NCI-H748 treated with DMSO at 0.1 percent for 48 hours (cell line): ENCODE measurements around the gene PPP1R13L.

ENCODE experiments used
- DNase-seq: peaks from one replicate; lab custom pipeline; 2025; lab: John Stamatoyannopoulos, UW

Gene PPP1R13L

DNA sequence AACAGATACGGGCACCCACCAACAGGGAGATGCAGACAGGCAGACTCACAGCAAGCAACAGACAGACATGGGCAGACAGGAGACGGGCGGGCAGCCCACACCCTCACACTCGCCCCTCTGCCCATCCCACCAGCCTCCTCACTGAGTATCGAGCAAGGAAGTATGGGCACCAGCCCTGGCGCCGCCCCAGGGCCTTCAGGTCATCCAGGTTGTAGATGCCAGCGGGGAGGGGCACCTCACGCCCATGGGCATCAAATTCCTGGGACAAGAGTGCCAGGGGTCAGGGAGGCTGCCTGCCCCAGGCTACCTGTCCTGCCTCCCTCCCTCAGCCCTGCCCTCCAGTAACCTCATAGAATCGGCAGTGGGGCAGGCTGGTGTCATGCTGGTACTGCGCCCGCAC lies 40.2 kb downstream of the PPP1R13L start:
- no peak for DNase-seq

DNA sequence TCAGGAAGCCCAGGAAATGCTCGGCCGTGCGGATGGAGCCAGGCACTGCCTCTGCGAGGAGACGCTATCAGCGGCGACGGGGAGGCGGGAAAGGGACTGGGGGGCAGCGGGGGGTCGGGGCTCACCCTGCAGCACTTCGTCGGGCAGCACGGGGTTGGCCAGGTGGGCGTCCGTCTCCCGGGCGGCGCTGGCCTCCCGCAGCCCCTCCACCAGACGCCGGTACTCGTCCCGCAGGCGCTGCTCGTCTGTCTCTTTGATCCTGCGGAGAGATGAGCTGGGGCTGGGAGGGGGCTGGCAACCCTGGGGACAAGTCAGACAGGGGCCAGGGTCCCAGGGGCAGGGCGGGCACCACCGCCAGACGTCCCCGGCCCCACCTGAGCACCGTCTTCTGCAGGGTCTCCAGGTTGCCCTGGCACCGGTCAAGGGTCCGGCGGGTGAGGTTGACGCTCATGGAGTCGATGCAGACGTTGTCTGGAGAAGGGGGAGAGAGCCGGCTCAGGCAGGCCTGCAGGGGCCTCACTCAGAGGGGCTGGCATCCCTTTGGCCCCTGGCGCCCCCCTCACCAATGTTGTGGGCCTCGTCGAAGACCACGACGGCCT lies 40.9 kb downstream of the PPP1R13L start:
- no peak for DNase-seq

DNA sequence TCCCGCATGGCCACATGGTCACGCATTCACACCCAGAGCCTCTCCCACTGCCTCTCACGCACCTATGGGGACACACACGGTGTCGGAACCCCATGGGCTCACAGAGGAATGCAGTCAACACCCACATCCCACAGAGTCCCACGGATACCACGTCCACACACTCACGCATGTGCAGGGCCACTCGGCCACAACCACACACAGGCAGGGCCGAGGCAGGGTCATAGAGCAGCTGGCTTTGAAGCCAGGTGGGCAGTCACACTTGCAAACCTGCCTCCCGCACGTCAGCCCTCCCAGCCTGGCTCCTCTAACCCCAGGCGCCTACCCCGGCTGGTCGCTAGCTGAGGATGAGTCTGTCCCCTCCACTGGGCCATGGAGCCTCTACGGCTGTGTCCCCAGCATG lies 42.6 kb downstream of the PPP1R13L start:
- no peak for DNase-seq

DNA sequence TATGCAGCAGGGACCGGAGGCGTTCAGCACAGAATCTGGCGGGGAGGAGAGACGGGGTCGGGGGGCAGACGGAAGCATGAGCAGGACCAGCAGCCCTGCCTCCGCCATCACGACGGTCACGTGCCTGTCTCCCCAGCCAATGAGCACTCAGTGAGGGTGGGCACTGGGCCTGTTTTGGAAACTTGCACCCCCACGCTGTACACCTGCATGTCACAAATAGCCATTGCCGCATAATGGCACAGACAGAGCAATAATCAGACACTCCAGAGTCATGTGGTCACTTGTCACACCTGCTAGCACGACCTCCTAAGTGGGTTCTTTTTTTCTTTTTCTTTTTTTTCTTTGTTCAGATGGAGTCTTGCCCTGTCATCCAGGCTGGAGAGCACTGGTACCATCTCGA lies 43.3 kb downstream of the PPP1R13L start:
- no peak for DNase-seq

DNA sequence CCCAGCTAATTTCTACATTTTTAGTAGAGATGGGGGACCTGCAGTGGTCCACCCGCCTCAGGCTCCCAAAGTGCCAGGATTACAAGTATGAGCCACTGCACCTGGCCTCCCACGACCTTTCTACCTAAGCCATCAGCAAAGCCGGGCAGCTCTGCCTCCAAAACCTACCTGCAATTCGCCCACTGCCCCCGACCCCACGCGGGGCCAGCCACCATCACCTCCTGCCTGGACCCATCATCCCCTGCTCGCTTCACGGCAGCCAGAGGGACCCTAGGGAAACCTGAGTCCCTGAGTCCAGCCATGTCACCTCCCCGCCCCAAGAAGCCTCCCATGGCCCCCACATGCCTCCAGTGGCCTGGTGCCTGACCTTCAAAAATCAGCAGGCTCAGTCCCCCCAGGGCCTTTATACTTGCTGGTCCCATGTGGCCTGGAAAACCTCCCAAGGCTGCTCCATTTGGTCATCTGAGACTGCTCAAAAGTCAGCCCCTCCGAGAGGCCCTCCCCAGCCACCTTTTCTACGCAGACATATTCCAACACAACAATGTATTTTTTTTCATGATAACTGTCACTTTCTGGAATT lies 46.6 kb downstream of the PPP1R13L start:
- DNase-seq, result no peak

DNA sequence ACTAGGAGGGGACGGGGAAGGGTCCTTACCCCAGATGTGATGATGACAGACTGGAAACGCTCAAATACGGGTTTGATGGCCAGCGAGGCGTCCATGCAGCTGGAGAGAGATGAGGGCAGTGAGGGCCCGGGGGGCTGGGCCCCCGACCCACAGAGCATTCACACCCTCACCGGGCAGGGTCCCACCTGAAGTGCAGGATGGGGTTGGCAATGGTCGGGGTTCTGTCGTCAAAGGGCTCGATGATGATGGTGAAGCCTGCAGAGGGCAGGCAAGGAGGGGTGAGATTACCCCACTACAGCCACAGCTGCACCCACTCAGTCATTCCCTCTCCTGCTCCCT lies 47.5 kb downstream of the PPP1R13L start:
- no peak for DNase-seq

DNA sequence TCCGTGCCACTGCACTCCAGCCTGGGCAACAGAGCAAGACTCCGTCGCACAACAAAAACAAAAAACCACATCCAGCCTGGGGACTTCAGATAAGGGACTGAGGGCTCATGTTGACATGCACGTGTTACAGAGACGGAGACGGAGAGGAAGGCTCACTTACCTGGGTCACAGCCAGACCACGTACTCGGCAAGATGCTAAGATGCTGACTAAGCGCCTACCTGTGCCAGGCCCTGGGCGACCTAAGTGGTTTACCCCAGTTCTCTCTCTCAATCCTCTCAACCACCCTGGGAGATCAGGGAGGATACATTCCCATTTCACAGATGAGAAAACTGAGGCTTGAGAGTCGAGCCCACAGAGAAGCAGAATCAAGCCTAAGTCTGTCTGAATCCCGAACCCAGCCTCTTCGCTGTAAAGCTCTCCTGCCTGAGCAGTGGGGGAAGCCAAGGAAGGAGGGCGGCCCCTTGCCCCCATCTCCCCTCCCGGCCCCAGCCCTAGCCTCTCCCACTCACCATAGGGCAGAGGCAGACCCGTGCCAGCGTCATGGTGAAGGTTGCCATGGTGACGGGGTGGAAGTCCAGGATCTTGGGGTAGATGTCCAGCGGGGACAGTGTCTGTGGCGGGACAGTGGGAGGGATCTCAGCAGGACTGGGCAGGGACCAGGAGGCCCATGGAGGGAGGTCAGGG lies 48.0 kb downstream of the PPP1R13L start:
- DNase-seq, result no peak

DNA sequence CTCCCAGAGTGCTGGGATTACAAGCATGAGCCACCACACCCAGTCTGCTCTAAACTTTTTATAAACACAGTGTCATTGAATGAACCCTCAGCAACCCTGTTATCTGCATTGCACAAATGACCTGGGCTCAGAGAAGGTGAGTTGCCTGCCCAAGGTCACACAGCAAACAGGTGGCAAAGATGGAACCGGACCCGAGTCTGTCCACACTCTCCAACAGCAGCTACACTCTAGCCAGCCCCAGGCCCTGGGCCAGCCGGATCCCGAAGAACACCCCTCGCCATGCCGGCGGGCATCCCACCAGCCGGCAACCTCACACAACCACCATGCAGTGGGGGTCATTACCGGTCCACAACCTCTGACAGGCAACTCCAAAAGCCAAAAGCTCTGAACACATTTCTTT lies 49.0 kb downstream of the PPP1R13L start:
- DNase-seq, result no peak

DNA sequence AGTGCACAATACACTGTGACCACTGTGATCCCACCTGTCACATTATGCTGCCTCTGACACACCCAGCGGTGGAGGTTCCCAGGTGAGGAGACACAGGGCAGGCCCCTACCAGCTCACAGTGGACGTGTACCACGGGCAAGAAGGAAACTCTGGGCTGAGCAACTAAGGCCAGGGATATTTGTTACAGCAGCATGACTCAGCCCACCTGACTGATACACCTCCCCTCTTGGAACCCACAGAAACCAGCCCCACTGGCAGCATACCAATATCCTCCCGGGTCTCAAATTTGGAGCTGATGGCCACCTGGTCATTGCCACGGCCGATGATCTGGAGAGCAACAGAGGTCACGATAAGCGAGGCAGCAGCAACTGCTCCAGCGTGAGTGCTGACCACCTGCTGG lies 49.5 kb downstream of the PPP1R13L start:
- DNase-seq, result no peak

DNA sequence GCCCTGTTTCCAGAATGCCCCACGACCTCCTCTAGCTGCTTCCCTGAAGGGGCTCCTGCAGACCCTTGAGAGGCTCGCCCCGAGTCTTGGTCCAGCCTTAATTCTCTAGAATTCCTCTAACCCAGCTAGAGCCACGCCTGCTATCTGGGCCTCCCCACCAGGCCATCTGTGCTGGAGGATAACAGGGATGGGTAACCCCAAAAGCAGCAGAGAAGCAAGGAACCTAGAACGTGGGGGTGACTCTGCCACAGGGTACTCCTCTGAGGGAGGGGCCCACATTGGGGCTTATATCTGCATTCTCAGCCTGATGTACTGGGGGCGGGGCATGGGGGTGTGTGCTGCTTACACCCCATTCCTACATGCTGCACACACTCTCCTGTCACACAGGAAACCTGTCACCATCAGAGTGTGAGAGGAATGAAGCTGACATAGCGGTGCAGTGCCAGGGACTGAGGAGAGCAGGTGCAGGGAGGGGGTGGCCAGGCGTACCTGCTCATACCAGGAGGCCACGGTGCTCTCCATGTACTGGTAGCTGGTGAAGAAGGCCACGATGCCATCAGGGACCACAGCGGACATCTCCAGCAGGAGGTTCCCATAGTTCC lies 50.5 kb downstream of the PPP1R13L start:
- no peak for DNase-seq

DNA sequence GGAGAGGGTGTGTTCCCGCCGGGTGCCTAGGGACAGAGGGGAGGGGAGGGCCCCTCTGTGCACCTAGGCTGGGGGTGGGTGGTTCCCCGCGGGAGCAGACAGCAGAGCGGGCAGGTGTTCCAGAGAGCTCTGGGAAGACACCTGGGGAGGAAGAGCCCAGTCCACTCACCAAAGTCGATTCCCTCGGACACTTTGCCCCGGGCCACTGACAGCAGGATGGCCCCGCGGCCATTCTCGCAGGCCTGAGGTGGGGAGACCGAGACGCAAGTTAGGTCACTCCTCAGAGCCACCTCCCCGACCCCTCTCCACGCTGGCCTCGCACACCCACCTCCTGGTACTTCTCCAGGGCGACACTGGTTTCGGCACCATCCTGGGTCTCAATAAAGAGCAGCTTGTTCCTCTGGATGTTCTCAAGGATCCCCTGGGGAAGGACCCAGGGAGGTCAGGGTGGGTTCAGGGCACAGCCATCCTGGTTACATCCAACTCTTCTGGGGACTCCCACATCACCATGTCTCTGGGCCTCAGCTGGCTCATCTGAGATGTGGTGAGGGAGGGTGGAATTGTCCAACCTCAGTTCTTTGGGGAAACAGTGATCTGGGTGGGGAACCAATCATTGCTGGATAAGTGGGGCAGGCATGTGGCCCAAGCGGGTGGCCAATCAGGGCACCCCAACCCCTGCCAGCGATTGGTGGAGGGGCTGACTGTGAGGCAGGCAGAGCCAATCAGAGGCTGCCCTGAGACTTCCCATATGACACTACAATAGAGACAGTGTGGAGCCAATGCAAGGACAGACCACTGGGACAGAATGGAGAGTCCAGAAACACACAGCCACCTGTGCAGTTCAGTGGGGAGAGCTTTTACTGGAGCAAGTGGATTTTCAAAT lies 51.7 kb downstream of the PPP1R13L start:
- DNase-seq, result no peak

DNA sequence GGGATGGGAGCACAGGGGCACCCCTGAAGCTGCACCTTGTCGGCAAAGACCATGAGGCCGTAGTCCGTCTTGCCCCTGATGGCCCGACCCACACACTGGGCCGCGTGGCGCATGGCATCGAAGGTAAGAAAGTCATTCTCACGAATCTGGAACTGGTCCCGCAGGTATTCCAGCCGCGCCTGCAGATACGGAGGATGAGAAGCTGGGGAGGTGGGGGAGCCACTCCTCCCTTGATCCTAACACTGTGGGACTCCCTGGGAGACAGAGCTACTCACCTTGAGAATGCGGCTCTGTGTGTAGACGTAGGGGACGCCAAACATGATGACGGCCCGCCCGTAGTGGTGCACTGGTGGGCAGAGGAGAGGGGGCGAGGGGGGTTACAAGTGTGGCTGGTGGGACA lies 52.4 kb downstream of the PPP1R13L start:
- DNase-seq, result no peak

DNA sequence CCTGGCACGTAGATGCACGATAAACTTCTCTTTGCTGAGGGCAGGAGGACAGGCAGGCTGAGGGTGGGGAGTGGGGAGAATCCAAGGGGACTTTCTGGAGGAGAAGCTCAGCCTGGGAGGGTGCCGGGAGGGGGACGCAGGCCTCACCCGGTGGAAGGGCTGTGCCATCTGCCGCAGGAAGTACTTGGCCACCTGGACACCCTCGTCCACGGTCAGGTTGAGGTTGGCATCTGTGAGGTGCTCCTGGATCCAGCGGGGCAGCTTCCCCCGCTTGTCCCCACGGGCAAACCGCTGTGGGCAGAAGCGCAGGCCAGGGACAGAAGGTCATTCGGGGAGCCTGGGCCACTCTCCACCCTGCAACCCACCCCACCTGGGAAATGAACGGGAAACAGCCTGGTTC lies 52.8 kb downstream of the PPP1R13L start:
- no peak for DNase-seq

DNA sequence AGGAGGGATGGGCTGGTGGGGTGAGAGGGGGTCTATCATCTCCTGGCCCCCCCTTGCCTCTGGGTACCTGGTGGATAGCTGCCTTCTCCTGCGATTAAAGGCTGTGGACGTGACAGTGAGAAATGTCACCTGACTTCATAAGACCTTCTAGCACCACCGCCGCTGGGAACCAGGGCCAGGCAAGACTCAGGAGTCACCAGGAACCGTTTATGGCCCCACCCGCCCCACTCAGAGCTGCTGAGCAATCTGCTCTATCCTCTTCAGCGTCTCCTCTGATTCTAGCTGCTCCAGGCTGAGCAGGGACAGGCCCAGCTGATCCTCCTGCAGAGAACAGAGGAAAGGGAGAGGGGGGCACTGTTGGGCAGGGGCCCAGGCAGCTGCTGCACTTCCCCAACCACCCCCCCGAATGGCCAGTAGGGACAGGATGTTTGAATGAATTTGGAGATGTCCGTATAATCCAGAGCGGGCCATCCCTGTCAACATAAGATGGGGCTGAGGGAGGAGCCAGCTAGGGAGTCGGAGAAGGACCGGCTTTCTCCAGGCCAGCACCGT lies 53.4 kb downstream of the PPP1R13L start:
- DNase-seq, result no peak

DNA sequence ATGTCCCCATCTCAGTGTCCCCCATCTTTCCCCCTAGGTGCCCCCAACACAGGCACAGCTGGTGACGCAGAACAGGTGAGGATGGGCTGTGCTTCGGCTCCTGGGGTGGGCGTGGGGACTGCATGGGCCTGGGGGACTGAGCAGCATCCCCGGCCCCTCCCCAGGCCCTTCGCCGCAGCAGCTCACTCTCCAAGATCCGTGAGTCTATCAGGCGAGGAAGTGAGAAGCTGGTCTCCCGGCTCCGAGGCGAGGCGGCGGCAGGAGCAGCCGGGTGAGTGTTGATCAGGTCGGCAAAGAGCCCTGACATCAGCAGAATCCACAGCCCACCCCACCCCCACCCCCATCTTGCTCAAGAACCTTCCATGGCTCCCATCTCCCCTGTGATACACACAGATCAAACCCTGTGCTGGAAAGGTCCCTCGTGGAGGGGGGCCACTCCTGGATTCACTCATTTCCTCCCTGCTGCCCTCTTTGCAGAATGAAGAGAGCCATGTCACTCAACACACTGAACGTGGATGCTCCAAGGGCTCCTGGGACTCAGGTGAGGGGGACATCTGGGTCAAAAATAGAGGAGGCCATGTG lies 54.3 kb downstream of the PPP1R13L start:
- no peak for DNase-seq

DNA sequence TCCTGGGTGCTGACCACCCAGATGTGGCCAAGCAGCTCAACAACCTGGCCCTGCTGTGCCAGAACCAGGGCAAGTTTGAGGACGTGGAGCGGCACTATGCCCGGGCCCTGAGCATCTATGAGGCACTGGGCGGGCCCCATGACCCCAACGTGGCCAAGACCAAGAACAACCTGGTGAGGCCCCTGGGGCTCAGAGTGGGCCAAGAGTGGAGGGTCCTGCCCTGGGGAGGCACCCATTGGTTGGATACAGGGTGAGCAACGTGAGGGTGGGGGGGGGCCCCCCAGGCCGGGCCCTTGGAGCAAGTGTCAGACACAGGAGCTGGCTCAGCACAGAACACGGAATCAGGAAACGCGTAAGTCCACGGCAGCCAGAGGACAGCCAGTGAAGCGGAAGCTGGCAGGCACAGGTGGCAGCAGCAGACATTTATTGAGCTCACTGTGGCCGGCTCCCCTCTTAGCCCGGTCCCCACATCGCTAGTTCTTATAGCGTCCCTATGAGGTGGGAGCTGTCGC lies 55.4 kb downstream of the PPP1R13L start:
- no peak for DNase-seq

DNA sequence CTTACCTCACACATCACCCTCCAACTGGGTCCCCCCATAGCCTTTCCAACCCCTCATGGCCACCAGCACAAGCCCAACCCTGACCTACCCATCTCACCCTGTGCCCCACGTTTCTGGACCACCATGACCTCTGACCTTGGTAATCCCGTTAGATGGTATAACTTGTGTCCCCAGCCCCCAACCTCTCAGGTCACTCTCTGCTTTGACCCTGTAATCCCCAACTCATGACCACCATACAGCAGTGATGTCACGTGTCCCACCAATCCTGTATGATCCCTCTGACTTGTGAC lies 55.8 kb downstream of the PPP1R13L start:
- no peak for DNase-seq

DNA sequence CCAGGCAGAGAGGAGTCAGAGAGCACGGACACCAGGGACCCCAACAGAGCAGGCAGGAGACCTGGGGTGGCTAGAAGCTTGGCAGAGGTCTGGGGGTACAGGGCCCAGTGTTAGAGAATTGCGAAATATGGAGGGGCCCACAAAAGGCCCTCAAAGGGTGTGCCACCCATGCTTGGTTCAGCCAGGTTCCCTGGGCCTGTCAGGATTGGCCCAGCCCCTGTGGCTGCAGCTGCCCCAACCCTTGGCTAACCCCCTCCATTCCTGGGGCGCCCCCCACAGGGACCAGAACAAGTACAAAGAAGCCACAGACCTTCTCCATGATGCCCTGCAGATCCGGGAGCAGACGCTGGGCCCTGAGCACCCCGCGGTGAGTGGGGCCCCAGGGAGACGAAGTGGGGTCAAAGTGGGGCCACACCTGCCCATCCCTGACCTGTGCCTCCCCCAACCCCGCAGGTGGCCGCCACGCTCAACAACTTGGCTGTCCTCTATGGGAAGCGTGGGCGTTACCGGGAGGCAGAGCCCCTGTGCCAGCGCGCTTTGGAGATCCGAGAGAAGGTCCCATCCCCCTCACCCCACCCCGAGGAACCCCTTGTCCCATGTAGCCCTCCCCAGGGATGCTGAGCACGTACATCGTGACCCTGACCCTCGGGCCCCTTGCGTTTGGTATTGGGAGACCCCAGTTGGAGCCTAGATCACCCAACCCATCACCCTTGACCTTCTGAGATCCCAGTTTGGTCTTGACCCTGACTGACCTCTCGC lies 56.3 kb downstream of the PPP1R13L start:
- DNase-seq, result no peak

DNA sequence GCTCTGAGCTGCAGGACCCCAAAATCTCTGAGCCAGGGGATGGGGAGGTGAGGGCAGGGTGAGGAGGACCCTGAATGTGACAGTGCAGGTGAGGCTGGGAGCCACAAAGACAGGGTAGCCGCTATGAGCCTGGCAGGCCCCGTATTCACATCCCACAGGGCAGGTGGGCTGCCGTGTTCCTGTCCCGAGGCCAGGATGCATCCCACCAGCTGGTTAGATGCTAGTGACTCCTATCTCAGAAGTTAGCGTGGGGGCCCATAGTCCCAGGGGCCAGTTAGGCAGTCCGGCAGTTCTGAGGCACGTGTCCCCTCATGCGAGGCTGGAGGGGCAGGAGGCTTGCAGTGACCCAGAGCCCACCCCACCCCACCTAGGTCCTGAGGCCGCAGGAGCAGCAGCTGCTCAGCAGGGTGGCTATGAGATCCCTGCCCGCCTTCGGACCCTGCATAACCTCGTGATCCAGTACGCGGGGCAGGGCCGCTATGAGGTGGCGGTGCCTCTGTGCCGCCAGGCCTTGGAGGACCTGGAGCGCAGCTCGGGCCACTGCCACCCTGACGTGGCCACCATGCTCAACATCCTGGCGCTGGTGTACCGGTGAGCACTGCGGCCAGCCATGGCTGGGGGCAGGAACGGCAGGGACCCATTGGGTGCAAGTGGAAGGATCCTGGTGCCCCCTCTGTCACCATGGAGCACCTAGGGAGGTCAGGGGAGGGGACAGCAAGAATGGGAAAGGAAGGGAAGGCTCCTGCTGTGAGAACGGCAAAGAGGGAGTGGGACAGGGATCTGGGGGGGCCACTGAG lies 57.1 kb downstream of the PPP1R13L start:
- no peak for DNase-seq

DNA sequence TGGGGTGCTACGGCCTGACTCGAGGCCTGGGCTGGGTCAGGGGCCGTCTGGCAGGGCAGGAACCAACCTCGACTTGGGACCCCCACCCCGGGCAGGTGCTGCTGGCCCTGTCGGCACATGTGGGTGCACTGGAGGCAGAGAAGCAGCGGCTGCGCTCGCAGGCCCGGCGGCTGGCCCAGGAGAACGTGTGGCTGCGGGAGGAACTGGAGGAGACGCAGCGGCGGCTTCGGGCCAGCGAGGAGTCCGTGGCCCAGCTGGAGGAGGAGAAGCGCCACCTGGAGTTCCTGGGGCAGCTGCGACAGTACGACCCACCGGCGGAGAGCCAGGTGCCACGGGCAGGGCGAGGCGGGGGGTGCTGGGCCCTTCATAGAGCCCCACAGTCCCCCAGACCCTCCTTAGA lies 58.4 kb downstream of the PPP1R13L start:
- DNase-seq, result no peak
